DND-41 (cell line): ENCODE data around the gene ATXN2.

ENCODE experiments used
- CTCF ChIP-seq: IDR thresholded peaks from 2 replicates; pipeline ENCODE4 v1.5.1; 2012; ENCODE audit warnings: borderline replicate concordance, low read length, moderate library complexity, mild to moderate bottlenecking; ENCODE audit not compliant: poor library complexity, severe bottlenecking; ENCODE audit errors: extremely low read depth
- EZH2 ChIP-seq: IDR thresholded peaks from 3 replicates; pipeline ENCODE4 v1.6.1; 2012; ENCODE audit warnings: borderline replicate concordance, low read depth, mild to moderate bottlenecking, moderate library complexity, low read length, inconsistent platforms; ENCODE audit not compliant: severe bottlenecking

GRCh38 chr12:111445726-111446581 lies 153.2 kb downstream of the ATXN2 start:
- TF ChIP-seq CTCF: no peak
- no peak for TF ChIP-seq EZH2
